Measurements from ENCODE around the gene USP48. TPM values are rescaled to one million over a fixed set of nuclear protein-coding genes. Genes with fewer than 3 reads are reported as not detected.
A peak's percentile ranks its signal among the peaks of the same experiment; 100 is the strongest.

Gene USP48
- total and polyA plus RNA-seq, 2 of the 13 experiments (the other 11 are each of a cell fraction or from before 2014, with no cell fraction given), result 30.4 to 30.7 TPM

DNA sequence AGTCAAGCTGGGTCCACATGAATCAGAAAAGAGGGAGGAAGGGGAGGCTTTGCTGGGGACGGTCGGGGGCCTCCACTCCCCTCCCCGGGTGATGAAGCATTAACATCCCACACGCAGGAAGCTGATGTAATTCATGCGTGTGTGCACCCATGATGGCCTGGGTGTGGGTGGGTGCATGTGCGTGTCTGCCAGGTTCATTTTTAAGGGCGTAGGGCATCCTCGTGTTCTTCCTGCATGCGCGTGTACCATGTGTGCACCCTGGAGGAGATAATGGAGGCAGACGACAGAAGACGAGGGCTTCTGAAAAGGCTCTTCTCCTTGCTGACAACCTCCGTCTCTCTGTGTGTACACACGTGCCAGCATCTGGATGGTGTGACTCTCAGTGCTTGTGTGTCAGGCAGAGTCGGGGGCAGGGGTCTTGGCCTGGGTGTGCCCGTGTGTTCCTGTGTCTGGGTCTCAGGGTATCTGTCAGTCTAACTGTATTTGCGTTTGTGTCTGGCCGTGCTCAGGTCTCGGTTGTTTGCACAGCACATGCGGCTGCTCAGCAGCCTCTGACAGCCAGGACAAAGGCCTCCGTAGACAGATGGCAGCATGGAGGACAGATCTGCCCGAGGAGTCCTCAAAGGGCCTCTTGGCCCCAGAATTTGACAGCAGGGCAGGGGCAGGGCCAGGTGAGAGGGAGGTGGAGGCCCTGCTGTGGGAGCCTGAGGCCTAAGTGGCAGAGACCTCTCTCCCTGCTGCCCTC, 116.2 kb downstream of the USP48 start:
- peak; percentile 48 for FAIRE-seq
- H3K9ac ChIP-seq (ENCODE audit: insufficient read depth, low read depth, low read length), result no peak overlapping the region
- BruUV-seq (replicated peaks), result no TSS peak
- peak overlapping the region in 1 of 3 experiments; percentile 81; a peak in 1 of 6 replicates for H3K4me3 ChIP-seq (replicated peaks in 1 of 3; ENCODE audit: insufficient read depth in 1 of 3, low read depth in 2 of 3, low read length in 3 of 3)
- in situ Hi-C loops (cut with HindIII; ENCODE audit: extremely low pct_ligation_motif_present, low pct_unique_long_range_greater_than_20kb), result no loop called here
- H3K27ac ChIP-seq (ENCODE audit: extremely low read length, insufficient read depth, low read length), result peak overlapping the region; percentile 87
- ChIA-PET CTCF (ENCODE audit: low intra/inter-chr PET ratio, low total read pairs) (no interaction called here), POLR2A (no interaction called here)
- intact Hi-C loops (cut with micrococcal nuclease; ENCODE audit: unreplicated experiment), result no loop called here
- no peaks in the 10 kb centered on the region for H3K9me3 ChIP-seq (ENCODE audit: low read length)
- H3K79me2 ChIP-seq (ENCODE audit: insufficient read depth, low read length), result peaks cover 10% of the 10 kb centered on the region
- peaks cover 2 to 13% of the 10 kb centered on the region in 2 experiments; a peak in 3 of 5 replicates for H3K36me3 ChIP-seq (replicated peaks in 1 of 2; ENCODE audit: control insufficient read depth in 1 of 2, insufficient read depth in 2 of 2, low read length in 2 of 2)
- no peak overlapping the region for H2AFZ ChIP-seq (ENCODE audit: low read length)
- DNase-seq (ENCODE audit: low spot score), result peak; percentile 52
- 69% methylated on average over 20 of the region's 22 CpGs for WGBS (ENCODE audit: low lambda C conversion rate)
- no peaks in the 10 kb centered on the region for H3K27me3 ChIP-seq (ENCODE audit: control insufficient read depth in 1 of 2, insufficient read depth in 2 of 2, low read length in 2 of 2)
- H3K4me2 ChIP-seq (ENCODE audit: low read depth, low read length), result peak overlapping the region; percentile 89
- peak; percentile 14 for ATAC-seq
- H3K4me1 ChIP-seq (ENCODE audit: insufficient read depth, low read length), result peaks cover 68% of the 10 kb centered on the region
- peaks cover 11% of the 10 kb centered on the region for H4K20me1 ChIP-seq (ENCODE audit: insufficient read depth, low read length)
- no peak for TF ChIP-seq FOXP1 (IDR thresholded peaks at IDR 0.05)
- TF ChIP-seq FOXP1 (CRISPR knock-in tag; IDR thresholded peaks at IDR 0.05), result no peak
- TF ChIP-seq ZNF569 (CRISPR knock-in tag; IDR thresholded peaks at IDR 0.05; ENCODE audit: borderline replicate concordance), result no peak
- no peak for TF ChIP-seq RAD21 (CRISPR knock-in tag; IDR thresholded peaks at IDR 0.05)
- no peak for TF ChIP-seq POLR2AphosphoS2 (IDR thresholded peaks at IDR 0.05; ENCODE audit: low read depth, low read length)
- no peak for TF ChIP-seq MLLT10 (CRISPR knock-in tag; IDR thresholded peaks at IDR 0.05)
- no peak for TF ChIP-seq ZNF775 (CRISPR knock-in tag; IDR thresholded peaks at IDR 0.05; ENCODE audit: borderline replicate concordance)
- TF ChIP-seq, protein P1, sequence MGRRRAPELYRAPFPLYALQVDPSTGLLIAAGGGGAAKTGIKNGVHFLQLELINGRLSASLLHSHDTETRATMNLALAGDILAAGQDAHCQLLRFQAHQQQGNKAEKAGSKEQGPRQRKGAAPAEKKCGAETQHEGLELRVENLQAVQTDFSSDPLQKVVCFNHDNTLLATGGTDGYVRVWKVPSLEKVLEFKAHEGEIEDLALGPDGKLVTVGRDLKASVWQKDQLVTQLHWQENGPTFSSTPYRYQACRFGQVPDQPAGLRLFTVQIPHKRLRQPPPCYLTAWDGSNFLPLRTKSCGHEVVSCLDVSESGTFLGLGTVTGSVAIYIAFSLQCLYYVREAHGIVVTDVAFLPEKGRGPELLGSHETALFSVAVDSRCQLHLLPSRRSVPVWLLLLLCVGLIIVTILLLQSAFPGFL (CRISPR knock-in tag; IDR thresholded peaks at IDR 0.05), result no peak
- TF ChIP-seq ZNF777 (CRISPR knock-in tag; IDR thresholded peaks at IDR 0.05), result no peak
- TF ChIP-seq ATF7 (IDR thresholded peaks at IDR 0.05), result no peak
- TF ChIP-seq ATF7 (CRISPR knock-in tag; IDR thresholded peaks at IDR 0.05), result no peak
- TF ChIP-seq, protein P2, sequence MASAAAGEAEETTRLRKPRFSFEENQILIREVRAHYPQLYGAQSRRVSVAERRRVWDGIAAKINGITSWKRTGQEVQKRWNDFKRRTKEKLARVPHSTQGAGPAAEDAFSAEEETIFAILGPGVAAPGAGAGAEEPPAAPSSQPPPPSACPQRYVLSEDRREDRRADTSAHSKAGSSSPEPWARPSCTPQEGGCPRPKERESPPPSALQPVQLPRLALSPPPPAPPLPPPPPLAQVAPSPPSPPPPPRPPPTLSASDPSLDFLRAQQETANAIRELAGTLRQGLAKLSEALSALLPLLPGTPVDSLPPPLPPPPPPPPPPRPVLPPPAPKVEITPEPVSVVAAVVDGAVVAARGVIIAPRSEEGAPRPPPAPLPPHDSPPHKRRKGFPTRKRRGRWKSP (CRISPR knock-in tag; IDR thresholded peaks at IDR 0.05), result no peak
- no peak for TF ChIP-seq EP300 (IDR thresholded peaks at IDR 0.05; ENCODE audit: low read depth in 2 of 2, low read length in 2 of 2)
- TF ChIP-seq EP300 (CRISPR knock-in tag; IDR thresholded peaks at IDR 0.05; ENCODE audit: borderline replicate concordance), result no peak
- no peak for TF ChIP-seq PHF5A (CRISPR knock-in tag; IDR thresholded peaks at IDR 0.05; ENCODE audit: low read depth, unreplicated experiment)
- no peak for TF ChIP-seq NFYC (CRISPR knock-in tag; IDR thresholded peaks at IDR 0.05)
- TF ChIP-seq HHEX (CRISPR knock-in tag; IDR thresholded peaks at IDR 0.05), result no peak
- TF ChIP-seq SKI (IDR thresholded peaks at IDR 0.05; ENCODE audit: partially characterized antibody), result peak; percentile 50
- TF ChIP-seq KLF15 (CRISPR knock-in tag; IDR thresholded peaks at IDR 0.05; ENCODE audit: borderline replicate concordance), result no peak
- TF ChIP-seq, protein P3, sequence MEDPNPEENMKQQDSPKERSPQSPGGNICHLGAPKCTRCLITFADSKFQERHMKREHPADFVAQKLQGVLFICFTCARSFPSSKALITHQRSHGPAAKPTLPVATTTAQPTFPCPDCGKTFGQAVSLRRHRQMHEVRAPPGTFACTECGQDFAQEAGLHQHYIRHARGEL (CRISPR knock-in tag; IDR thresholded peaks at IDR 0.05), result no peak
- TF ChIP-seq ZNF451 (CRISPR knock-in tag; IDR thresholded peaks at IDR 0.05), result no peak
- no peak for TF ChIP-seq ZNF468 (CRISPR knock-in tag; IDR thresholded peaks at IDR 0.05)
- TF ChIP-seq ZNF484 (CRISPR knock-in tag; IDR thresholded peaks at IDR 0.05; ENCODE audit: borderline replicate concordance, low read depth), result no peak
- TF ChIP-seq SOX5 (CRISPR knock-in tag; IDR thresholded peaks at IDR 0.05; ENCODE audit: borderline replicate concordance), result peak; percentile 74
- TF ChIP-seq SP5 (CRISPR knock-in tag; IDR thresholded peaks at IDR 0.05; ENCODE audit: borderline replicate concordance, low read depth), result no peak
- no peak for TF ChIP-seq SRSF4 (IDR thresholded peaks at IDR 0.05; ENCODE audit: low read depth, low read length, poor library complexity, severe bottlenecking)
- no peak for TF ChIP-seq ZNF263 (CRISPR knock-in tag; IDR thresholded peaks at IDR 0.05)
